CMK (cell line): ENCODE data around the gene EIF3K.
"Not testable (repeated sequence)": the region's sequence is repeated elsewhere in the genome, so short reads cannot be mapped to it uniquely, and the experiment has no call there.

Experiments
- DNase-seq: peaks from one replicate; pipeline ENCODE4 v3.0.0-alpha.2; 2010; ENCODE audit warnings: low read depth

Gene EIF3K, protein sequence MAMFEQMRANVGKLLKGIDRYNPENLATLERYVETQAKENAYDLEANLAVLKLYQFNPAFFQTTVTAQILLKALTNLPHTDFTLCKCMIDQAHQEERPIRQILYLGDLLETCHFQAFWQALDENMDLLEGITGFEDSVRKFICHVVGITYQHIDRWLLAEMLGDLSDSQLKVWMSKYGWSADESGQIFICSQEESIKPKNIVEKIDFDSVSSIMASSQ

DNA sequence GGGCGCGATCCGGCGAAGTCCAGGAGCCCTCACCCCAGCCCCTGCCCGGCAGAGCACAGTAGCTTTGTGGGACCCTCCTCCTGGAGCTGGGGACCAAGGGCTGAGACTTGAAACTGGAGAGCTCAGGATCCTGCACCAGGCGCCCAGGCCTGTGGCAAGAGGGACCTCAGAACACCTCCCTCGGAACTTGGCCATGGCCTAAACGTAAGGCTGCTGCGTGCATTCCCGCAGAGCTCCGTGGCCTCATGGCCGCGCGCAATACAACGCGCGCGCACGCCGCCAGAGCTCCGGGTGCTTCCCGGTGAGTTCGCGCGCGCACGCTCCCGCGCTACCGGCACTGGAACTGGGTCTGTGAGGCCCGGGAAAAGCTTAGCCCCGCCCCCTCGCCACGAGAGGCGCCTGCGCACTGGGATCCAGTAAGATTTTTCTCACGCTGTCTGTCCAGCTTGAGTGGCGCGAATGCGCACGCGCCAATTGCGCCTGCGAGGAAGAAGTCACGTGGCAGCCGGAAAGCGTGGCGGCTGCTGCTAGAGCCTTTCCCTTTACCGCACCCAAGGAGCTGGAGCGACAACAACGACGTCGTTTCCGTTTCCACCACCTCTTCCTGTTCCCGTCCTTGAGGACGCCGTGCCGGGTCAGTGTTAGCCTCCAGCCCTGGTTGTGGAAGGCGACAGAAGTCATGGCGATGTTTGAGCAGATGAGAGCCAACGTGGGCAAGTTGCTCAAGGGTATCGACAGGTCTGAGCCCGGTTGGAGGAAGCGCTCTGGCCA, at the start of gene EIF3K:
Gene EIF3K (plus strand): TSS at position 599 of the 771 bp plus-strand sequence. CDS start 81 bp downstream, at position 680.
- DNase-seq = peak; percentile 100

DNA sequence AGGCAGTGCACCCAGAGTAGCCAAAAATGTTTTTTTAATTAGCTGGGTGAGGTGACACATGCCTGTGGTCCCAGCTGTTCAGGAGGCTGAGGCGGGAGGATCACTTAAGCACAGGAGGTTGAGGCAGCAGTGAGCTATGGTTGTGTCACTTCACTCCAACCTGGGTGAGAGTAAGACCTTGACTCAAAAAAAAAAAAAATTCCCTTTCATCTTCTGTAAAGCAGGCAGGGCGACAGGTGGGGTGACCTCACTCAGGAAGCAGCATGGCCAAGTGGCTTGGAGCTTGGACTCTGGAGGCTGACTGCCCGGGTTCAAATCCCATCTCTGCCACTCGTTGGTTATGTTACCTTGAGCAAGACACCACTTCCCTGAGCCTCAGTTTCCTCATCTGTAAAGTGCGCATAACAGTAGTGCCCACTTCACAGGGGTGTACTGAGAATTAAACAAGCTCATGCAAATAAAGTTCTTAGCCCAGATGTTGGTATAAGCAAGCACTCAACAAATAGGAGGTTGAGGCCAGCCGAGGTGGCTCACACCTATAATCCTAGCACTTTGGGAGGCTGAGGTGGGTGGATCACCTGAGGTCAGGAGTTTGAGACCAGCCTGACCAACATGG, 49.5 kb upstream of the EIF3K start:
- DNase-seq = no peak

GRCh38 chr19:38571682-38572081, 47.3 kb upstream of the EIF3K start:
- DNase-seq = no peak

DNA sequence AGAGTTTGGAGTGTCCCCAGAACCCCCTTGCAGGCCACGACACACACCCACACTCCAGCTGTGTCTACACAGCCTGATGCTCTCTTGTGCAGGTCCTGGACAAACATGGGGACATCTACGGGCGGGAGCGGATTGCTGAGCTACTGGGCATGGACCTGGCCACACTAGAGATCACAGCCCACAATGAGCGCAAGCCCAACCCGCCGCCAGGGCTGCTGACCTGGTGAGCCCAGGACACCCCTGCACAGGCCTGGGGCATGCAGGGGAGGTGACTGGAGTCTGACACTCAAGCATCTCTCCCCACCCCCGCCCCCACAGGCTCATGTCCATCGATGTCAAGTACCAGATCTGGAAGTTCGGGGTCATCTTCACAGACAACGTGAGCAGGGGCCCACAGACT, 41.2 kb upstream of the EIF3K start:
- DNase-seq = no peak

GRCh38 chr19:38579304-38579703, 39.7 kb upstream of the EIF3K start:
- not testable (repeated sequence) for DNase-seq

- DNase-seq = no peak
Measured at GRCh38 chr19:38580080-38580479, 38.9 kb upstream of the EIF3K start.

DNA sequence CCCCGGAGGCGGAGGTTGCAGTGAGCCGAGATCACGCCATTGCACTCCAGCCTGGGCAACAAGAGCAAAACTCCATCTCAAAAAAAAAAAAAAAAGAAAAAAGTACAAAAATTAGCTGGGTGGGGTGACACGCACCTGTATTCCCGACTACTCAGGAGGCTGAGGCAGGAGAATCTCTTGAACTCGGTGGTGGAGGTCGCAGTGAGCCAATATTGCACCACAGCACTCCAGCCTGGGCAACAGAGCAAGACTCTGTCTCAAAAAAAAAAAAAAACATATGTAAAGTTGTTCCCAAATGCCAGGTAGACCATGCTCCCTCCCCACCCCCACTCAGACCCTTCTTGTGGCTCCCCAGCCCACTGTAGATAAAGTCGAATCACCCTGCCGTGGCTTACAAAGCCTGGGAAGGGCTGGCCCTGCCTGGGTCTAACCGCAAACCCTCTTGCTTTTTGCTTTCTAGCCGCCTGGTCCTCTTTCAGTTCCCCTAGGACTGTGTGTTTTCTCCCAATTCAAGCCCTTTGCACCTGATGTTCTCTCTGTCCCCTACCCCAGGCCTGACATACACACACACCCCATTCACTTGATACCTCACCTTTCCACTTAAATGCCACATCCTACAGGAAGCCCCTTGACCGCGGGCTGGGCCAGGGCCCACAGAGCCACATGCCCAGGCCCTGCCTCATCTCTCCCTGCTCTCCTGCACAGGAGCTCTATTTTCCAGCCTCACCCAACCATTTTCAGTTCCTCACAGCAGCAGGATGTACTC, 35.6 kb upstream of the EIF3K start:
- no peak for DNase-seq

- no peak for DNase-seq
Measured at GRCh38 chr19:38583985-38584305, 35.0 kb upstream of the EIF3K start.

DNA sequence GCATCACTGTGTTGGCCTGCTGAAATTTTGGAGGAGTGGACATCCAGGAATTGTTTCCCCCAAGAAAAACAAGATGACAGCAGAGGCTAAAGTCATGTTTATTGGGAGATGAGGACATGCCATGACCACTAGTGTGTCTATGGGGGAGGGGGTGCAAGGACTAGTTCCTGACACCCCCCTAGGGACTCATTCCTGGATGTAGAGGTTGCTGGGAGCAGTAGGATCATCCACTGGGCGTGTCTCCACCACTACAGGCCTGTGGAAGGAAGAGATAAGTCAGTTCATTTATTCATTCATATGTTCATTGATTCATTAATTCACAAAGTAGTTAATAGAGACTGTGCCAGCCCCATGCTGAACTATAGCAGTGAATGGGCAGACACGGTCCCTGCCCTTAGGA, 31.4 kb upstream of the EIF3K start:
- no peak for DNase-seq

GRCh38 chr19:38588041-38588440, 30.9 kb upstream of the EIF3K start:
- DNase-seq = no peak

DNA sequence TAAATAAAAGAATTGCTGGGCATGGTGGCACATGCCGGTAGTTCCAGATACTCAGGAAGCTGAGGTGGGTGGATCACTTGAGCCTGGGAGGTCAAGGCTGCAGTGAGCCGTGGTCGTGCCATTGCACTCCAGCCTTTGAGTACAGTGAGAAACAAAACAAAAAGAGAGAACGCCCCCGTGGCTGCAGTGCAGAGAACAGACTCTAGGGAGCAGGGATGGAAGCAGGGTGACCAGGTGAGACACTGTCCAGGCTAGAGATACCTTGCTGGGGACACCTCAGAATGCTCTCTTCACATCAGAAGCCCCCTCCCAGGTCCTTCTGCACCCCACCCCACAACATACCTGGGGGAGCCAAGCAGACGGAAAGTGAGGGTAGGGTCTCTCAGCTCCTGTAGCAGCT, 26.0 kb upstream of the EIF3K start:
- no peak for DNase-seq

- DNase-seq = no peak
Measured at GRCh38 chr19:38596057-38596981, 22.7 kb upstream of the EIF3K start.

GRCh38 chr19:38597075-38597474, 21.9 kb upstream of the EIF3K start:
- no peak for DNase-seq

- DNase-seq = no peak
Measured at GRCh38 chr19:38599722-38600121, 19.3 kb upstream of the EIF3K start.

- not testable (repeated sequence) for DNase-seq
Measured at GRCh38 chr19:38602856-38603255, 16.1 kb upstream of the EIF3K start.

- DNase-seq = no peak
Measured at GRCh38 chr19:38606131-38606530, 12.9 kb upstream of the EIF3K start.

GRCh38 chr19:38614289-38614688, 4.7 kb upstream of the EIF3K start:
- DNase-seq = no peak

- no peak for DNase-seq
Measured at GRCh38 chr19:38615007-38615581, 3.9 kb upstream of the EIF3K start.

DNA sequence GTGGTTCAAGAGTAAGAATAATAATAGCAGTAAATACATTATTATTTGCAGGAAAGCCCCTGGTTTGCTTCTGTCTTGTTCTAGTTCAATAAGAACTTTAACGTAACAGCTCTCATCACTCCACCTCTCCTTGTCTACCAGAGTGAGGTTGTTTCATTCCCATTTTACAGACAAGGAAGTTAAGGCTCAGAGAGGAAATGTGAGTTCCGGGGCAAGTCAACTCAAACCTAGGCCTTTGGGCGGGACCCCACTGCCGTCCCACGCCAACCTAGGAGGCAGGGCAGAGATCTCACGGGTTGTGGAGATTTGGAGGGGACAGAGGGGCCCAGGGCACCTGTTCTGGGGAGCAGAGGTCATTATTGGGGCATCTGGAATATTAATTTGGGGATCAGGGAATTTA, 2.7 kb upstream of the EIF3K start:
- no peak for DNase-seq

DNA sequence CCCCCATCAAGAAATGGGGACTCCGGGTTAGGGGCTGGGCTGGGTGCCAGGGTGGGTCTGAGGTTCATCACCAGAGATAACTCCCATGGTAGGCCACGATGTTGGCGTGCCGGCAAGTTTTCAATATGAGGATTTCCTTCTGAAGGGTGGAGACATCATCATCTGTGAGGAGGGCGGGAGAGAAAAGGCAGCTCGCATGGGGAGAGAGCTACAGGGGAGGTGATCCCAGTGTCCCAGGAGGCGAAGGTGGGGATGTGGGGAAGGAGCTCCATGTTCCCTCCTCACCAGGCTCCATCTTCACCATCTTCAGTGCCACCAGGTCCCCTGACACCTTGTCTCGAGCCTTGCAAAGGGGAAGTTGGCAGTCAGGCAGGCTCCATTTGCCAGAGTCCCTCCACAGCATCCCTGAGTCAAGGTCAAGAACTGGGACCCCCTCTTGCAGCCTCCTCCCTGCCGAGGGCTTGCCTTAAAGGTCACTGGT, 1.7 kb upstream of the EIF3K start:
- DNase-seq = no peak
